Mononuclear cell (primary cell): ENCODE measurements around the gene ZNF467. TPM values are rescaled to one million over a fixed set of nuclear protein-coding genes. Genes with fewer than 3 reads are reported as not detected.

Source experiments
- H3K27me3 ChIP-seq: 2 replicates; pipeline ENCODE4 v1.6.0; 2011; ENCODE audit warnings: low read length, control low read depth; ENCODE audit not compliant: insufficient read depth
- H3K4me1 ChIP-seq: 2 replicates; pipeline ENCODE4 v1.5.1; 2011; ENCODE audit warnings: mild to moderate bottlenecking, low read length, control low read depth; ENCODE audit not compliant: insufficient read depth
- H3K4me3 ChIP-seq: 2 replicates; pipeline ENCODE4 v1.5.1; 2011; ENCODE audit warnings: mild to moderate bottlenecking, low read length, moderate library complexity
- H3K9me3 ChIP-seq: 2 replicates; pipeline ENCODE4 v1.5.1; 2011; ENCODE audit warnings: low read depth, mild to moderate bottlenecking, control low read depth, low read length
- total RNA-seq: library from RNA; depleted of rRNA; stranded (reverse); fragments of >200 nt; gene quantifications from one replicate; pipeline ENCODE4 v1.2.3, GENCODE V29; 2012

The ZNF467 gene
- total RNA-seq, 1 donor = 6.8 TPM

DNA sequence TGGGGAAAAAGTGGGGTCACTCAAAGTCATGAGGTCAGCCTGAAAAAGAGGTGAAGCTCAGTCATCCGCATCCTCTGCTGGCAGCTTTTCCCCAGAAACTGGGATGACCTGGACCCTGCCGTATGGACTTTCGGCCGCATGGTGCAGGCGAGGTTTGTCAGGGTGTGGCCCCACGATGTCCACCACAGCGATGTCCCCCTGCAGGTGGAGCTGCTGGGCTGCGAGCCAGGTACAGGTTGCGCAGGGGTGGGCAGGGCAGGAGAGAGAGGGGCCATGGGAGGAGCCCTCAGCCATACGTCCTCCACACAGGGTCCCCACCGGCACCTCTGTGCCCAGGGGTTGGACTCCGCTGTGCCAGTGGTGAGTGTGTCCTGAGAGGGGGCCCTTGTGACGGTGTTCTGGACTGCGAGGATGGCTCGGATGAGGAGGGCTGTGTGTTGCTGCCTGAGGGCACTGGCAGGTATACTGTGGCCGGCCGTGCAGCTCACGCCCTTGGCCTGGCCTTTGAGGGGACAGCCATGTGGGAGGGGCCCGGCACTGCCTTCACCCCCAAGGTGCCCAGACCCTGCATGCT is 23.0 kb upstream of the ZNF467 start:
- Histone ChIP-seq H3K27me3 (no peaks in the 10 kb centered on the region), H3K9me3 (no peaks in the 10 kb centered on the region), H3K4me3 (no peak overlapping the region)

GRCh38 chr7:149795126-149795525 is 21.7 kb upstream of the ZNF467 start:
- no peaks in the 10 kb centered on the region for H3K9me3 ChIP-seq

More for the DNA sequence above, 23.0 kb upstream of the ZNF467 start:
- H3K4me1 ChIP-seq = no peaks in the 10 kb centered on the region

GRCh38 chr7:149794661-149795060 is 21.3 kb upstream of the ZNF467 start:
- Histone ChIP-seq H3K4me1 (peaks cover 7% of the 10 kb centered on the region), H3K9me3 (no peaks in the 10 kb centered on the region), H3K27me3 (peaks cover 8% of the 10 kb centered on the region), H3K4me3 (no peak overlapping the region)

More at GRCh38 chr7:149795126-149795525, 21.7 kb upstream of the ZNF467 start:
- Histone ChIP-seq H3K27me3 (peaks cover 8% of the 10 kb centered on the region), H3K4me1 (peaks cover 4% of the 10 kb centered on the region), H3K4me3 (no peak overlapping the region)

GRCh38 chr7:149793261-149793660 is 19.9 kb upstream of the ZNF467 start:
- Histone ChIP-seq H3K4me3 (no peak overlapping the region), H3K27me3 (peaks cover 11% of the 10 kb centered on the region), H3K9me3 (no peaks in the 10 kb centered on the region), H3K4me1 (peaks cover 7% of the 10 kb centered on the region)

DNA sequence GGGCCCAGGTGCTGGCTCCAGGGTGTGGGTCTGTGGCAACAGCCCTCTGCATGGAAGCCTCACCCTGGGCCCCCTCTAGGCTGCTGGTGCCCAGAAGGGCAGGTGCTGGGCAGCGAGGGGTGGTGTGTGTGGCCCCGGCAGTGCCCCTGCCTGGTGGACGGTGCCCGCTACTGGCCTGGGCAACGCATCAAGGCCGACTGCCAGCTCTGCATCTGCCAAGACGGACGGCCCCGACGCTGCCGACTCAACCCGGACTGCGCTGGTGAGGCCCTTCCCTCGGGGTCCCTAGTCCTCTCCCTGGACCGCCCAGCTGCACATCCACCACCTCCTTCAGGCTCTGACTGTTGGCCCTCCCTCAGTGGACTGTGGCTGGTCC is 18.8 kb upstream of the ZNF467 start:
- peaks cover 11% of the 10 kb centered on the region for H3K4me1 ChIP-seq
- peaks cover 11% of the 10 kb centered on the region for H3K27me3 ChIP-seq
- no peak overlapping the region for H3K4me3 ChIP-seq
- H3K9me3 ChIP-seq = no peaks in the 10 kb centered on the region

DNA sequence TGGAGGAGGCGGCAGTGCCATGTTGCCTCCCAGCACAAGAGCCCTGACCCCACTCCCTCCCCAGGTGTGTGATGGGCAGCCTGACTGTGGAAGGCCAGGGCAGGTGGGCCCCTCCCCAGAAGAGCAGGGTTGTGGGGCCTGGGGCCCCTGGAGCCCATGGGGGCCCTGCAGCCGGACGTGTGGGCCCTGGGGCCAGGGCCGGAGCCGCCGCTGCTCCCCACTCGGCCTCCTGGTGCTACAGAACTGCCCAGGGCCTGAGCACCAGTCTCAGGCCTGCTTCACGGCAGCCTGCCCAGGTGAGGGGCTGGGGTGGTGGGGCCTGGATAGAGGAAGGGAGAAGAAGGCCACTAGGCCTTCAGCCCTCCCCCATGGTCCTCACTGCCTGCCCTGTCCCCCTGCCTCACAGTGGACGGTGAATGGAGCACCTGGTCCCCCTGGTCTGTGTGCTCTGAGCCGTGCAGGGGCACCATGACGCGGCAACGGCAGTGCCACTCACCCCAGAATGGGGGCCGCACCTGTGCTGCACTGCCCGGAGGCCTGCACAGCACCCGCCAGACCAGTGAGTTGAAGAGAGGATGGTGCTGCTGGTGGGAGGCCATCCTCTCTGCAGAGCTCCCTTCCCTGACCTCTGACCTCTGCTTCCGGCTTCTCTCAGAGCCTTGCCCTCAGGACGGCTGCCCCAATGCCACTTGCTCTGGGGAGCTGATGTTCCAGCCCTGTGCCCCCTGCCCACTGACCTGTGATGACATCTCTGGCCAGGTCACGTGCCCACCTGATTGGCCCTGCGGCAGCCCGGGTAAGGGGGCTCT is 18.2 kb upstream of the ZNF467 start:
- H3K9me3 ChIP-seq = no peaks in the 10 kb centered on the region
- H3K27me3 ChIP-seq = peaks cover 11% of the 10 kb centered on the region
- no peak overlapping the region for H3K4me3 ChIP-seq
- H3K4me1 ChIP-seq = peaks cover 11% of the 10 kb centered on the region

DNA sequence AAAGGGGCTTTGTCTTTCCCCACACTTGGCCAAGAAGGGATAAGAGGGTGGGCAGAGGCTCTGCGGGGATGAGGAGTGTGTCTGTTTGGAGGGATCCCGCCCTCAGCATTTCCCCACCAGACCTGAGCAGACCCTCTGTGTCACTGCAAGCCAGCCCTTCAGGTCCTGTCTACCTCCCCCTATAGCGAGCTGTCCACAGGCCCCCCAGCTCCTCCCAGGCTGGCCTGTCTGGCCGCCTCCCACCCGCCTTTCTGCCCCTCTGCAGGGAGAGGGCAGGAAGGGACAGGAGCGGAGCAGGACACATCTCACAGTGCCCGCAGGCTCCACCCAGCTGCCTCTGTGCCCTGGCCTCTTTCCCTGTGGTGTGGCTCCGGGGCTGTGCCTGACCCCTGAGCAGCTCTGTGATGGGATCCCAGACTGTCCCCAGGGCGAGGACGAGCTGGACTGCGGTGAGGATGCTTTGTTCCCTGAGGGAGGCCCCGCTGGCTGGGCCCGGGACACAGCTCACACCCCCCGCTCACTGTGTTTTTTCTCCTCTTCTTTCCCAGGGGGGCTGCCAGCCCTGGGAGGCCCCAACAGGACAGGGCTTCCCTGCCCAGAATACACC is 17.5 kb upstream of the ZNF467 start:
- peaks cover 11% of the 10 kb centered on the region for H3K27me3 ChIP-seq
- no peaks in the 10 kb centered on the region for H3K9me3 ChIP-seq
- no peak overlapping the region for H3K4me3 ChIP-seq
- peaks cover 11% of the 10 kb centered on the region for H3K4me1 ChIP-seq

DNA sequence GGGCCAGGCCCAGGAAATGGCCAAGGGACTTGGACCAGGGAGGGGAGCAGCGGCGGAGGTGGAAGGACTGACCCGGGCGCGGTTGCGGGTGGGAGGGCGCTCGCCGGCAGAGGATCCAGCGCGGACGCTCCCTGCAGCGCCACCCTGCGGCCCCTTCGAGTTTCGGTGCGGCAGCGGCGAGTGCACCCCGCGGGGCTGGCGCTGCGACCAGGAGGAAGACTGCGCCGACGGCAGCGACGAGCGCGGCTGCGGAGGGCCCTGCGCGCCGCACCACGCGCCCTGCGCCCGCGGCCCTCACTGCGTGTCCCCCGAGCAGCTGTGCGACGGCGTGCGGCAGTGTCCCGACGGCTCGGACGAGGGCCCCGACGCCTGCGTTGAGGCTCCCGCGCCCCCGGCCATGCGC is 16.8 kb upstream of the ZNF467 start:
- H3K27me3 ChIP-seq = peaks cover 11% of the 10 kb centered on the region
- peaks cover 11% of the 10 kb centered on the region for H3K4me1 ChIP-seq
- H3K4me3 ChIP-seq = no peak overlapping the region
- H3K9me3 ChIP-seq = no peaks in the 10 kb centered on the region

GRCh38 chr7:149789101-149789500 is 15.7 kb upstream of the ZNF467 start:
- Histone ChIP-seq H3K9me3 (no peaks in the 10 kb centered on the region), H3K4me3 (no peak overlapping the region), H3K27me3 (peaks cover 11% of the 10 kb centered on the region), H3K4me1 (peaks cover 11% of the 10 kb centered on the region)

- Histone ChIP-seq H3K9me3 (no peaks in the 10 kb centered on the region), H3K4me1 (peaks cover 11% of the 10 kb centered on the region), H3K27me3 (peaks cover 11% of the 10 kb centered on the region), H3K4me3 (no peak overlapping the region)
These were observed 15.0 kb upstream of the ZNF467 start for GRCh38 chr7:149788300-149788851.

DNA sequence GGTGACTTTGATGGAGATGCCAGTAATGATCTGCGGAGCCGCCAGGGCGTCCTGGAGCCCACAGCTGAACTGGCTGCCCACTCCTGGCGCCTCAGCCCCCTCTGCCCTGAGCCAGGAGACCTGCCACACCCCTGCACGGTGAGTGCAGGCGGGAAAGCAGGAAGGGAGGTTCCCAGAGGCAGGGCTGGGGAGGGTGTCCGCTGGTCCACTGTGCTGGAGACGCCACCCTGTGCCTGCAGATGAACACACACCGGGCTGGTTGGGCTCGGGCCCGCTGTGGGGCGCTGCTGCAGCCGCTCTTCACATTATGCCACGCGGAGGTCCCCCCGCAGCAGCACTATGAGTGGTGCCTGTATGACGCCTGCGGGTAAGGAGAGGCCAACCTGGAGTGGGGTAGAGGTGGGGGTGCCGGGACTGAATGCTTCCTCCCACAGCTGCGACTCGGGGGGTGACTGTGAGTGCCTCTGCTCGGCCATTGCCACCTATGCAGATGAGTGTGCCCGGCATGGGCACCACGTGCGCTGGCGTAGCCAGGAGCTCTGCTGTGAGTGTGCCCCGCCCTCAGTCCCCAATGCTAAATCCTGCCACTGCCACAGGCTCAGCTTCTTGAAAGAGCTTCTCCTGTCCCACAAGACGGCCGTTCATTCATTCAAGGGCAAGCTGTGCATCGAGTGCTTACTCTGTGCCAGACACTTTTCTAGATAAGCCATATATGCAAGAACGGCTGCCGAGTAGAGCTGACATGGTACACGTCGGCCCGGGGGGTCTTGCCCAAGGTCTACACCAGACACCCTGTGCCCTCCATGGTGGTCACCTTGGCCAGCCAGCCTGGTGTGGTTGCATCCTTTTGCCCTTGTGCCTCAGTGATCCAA is 14.3 kb upstream of the ZNF467 start:
- Histone ChIP-seq H3K4me3 (no peak overlapping the region), H3K4me1 (peaks cover 11% of the 10 kb centered on the region), H3K27me3 (peaks cover 11% of the 10 kb centered on the region), H3K9me3 (no peaks in the 10 kb centered on the region)

DNA sequence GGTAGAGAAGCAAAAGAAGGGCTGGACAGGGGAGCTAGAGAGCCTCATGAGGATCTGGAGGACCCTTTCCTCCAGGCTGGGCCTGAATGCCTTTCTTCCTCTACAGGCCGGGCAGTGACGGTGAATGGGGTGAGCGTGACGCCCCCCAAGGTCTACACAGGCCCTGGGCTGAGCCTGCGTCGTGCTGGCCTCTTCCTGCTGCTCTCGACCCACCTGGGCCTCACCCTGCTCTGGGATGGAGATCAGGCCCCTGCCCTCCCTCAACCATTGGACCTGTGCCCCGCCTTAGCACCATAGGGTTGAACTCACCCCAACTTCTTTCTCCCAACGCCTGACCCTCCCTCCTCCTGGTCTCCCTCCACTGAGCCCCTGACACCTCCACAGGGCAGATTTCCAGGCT is 12.6 kb upstream of the ZNF467 start:
- Histone ChIP-seq H3K27me3 (peaks cover 9% of the 10 kb centered on the region), H3K9me3 (no peaks in the 10 kb centered on the region), H3K4me1 (peaks cover 11% of the 10 kb centered on the region), H3K4me3 (no peak overlapping the region)

DNA sequence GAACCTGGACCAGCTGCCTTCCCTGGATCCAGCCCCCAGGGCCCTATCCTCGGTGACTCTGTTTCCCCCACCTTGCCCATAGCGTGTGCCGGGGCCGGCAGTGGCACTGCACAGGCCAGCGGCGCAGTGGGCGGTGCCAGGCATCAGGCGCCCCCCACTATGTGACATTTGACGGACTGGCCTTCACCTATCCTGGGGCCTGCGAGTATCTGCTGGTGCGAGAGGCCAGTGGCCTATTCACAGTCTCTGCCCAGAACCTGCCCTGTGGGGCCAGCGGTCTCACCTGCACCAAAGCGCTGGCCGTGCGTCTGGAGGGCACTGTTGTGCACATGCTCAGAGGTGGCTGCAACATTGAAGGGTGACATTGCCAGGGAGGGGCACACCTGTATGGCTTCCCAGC is 12.0 kb upstream of the ZNF467 start:
- peaks cover 4% of the 10 kb centered on the region for H3K27me3 ChIP-seq
- no peak overlapping the region for H3K4me3 ChIP-seq
- peaks cover 9% of the 10 kb centered on the region for H3K4me1 ChIP-seq
- no peaks in the 10 kb centered on the region for H3K9me3 ChIP-seq

DNA sequence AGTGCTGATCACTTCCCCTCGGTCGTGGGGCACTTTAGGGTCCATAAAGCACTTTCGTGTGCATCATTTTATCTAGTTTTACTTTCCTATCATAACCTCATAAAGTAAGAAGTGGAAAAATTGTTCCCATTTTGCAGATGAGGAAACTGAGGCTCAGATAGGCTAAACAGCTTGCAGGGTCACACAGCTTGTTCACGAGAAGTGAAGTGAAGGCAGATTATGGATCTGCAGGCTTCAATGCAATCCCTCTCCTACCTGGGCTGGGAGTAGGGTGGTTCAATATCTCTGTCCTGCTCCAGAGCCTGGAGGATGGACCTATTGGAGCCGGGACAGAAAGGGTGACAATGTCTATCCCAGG is 10.8 kb upstream of the ZNF467 start:
- no peaks in the 10 kb centered on the region for H3K27me3 ChIP-seq
- no peak overlapping the region for H3K4me3 ChIP-seq
- H3K9me3 ChIP-seq = no peaks in the 10 kb centered on the region
- H3K4me1 ChIP-seq = peaks cover 4% of the 10 kb centered on the region
